ENCODE data around the gene LZTFL1.
"Not testable (repeated sequence)": the region's sequence is repeated elsewhere in the genome, so short reads cannot be mapped to it uniquely, and the experiment has no call there.

The LZTFL1 gene

GRCh38 chr3:45864760-45865519 is 23.0 kb upstream of the LZTFL1 start:
- DNase-seq: no peak

DNA sequence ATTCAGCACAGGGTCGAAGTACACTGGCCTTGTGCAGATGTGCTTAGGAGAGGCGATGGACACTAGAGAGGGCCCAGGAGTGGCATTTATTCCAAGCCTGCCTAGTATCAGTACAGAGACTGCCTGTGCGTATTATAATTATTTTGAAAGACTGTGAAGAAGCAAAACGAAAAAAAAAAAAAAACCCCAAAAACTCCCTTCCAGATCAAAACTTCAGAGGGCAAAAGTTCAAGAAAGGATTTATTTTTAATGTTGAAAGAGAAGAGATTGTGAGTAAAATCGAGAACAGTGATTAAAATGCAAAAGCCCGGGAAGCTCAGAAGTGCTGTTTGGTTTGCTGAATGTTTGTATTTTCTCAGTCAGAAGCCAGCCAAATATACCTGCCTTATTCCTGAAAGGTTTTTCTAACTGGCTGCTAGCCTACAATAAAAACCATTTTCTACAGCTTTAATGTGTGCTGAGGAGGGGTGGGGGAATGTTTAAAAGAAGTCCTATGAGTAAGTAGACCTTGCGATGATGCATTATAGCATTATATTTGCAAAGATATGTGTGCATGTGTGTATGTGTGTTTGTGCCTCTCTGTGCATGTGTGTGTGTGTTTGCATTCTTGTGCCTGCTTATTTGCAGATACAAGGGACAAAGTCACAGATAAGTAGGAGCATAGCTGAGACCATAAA is 19.3 kb upstream of the LZTFL1 start:
- no peak for DNase-seq

- DNase-seq: no peak
Observed at GRCh38 chr3:45860481-45860880, 18.6 kb upstream of the LZTFL1 start.

GRCh38 chr3:45858809-45859543 is 17.1 kb upstream of the LZTFL1 start:
- no peak for DNase-seq

GRCh38 chr3:45857024-45857423 is 15.1 kb upstream of the LZTFL1 start:
- DNase-seq: not testable (repeated sequence)

DNA sequence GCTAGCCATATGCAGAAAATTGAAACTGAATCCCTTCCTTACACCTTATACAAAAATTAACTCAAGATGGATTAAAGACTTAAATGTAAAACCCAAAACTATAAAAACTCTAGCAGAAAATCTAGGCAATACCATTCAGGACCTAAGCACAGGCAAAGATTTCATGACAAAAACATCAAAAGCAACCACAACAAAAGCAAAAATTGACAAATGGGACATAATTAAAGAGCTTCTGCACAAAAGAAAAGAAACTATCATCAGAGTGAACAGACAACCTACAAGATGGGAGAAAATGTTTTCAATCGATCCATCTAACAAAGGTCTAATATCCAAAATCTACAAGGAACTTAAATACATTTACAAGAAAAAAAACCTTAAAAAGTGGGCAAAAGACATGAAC is 14.4 kb upstream of the LZTFL1 start:
- not testable (repeated sequence) for DNase-seq

- DNase-seq: no peak
Observed at GRCh38 chr3:45852828-45853227, 10.9 kb upstream of the LZTFL1 start.

- DNase-seq: no peak
Observed at GRCh38 chr3:45848392-45848791, 6.5 kb upstream of the LZTFL1 start.

GRCh38 chr3:45844616-45845015 is 2.7 kb upstream of the LZTFL1 start:
- DNase-seq: no peak

DNA sequence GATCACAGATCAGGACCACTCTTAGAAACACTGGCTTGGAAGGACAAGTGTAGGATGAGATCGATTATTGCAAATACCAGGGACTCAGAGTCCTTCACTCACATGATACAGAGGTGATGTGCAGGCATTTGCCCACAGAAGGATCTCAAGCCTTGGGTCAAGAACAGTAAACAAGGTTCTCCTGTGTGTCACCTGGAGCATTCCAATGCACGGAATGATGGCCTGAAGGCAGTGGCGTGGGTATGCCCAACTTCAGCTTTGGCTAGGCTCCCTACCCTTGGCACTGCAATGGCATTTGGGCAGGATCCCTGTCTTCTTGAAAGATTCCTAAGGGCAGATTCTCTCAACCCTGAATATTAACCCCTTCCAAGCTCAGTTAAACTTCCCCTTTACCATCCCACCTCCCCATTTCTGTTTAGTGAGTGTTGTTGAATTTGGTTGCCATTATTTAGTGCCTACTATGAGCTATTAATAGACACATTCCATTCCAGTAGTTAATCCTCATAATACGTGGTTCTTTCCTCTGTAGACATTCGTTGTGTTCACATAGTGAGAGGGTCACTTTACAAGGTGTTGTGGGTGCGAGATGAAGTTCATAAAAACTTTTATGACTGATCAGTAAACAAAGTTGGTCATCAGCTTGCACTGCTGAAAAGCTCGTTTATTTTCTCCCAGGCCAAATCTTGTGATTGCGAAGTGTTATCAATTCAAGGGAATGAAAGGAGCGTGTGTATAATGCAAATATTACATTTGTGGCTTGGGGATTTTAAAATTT is 1.1 kb upstream of the LZTFL1 start:
- no peak for DNase-seq

GRCh38 chr3:45841420-45841756 is 531 bp downstream of the LZTFL1 start:
- peak; percentile 5 for DNase-seq

- DNase-seq: no peak
Observed at GRCh38 chr3:45838466-45838865, 3.5 kb downstream of the LZTFL1 start.

DNA sequence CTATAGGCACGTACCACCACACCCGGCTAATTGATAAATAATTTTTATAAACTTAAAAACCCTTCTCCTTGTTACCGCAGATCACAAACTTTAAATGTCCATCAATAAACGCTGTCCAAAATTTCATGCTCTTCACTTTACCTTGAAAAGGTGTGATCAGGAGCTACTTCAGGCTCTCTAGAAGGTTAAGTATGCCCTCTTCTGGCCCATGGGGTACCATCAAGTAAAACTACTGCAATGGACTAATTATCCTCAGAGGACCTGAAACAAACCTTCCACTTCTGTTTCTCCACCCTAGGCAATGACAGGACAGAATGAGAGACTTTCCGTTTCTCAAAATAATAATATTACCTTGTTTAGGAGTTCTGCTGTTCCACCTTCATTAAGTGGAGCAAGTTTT is 9.2 kb downstream of the LZTFL1 start:
- no peak for DNase-seq

- DNase-seq: no peak
Observed at GRCh38 chr3:45830121-45830520, 11.8 kb downstream of the LZTFL1 start.

DNA sequence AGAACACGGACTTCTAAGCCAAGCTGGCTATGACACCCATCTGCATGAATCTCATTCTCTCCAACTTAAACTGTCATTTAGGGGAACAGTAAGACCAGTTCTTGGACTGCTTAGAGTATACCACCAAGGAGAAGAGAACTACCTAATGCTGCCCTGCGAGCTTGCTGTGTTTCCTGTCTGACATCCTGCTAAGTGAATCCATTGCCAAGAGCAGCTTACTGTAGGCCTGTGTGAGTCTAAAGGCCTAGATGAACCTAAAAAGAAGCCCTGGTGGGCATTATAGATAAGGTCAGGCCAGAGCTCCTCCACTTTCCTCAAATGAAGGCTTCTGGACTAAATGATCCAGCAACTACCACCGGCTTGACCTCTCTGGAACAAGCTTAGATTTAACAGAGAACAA is 15.0 kb downstream of the LZTFL1 start:
- DNase-seq: no peak

- DNase-seq: no peak
Observed at GRCh38 chr3:45826321-45826720, 15.6 kb downstream of the LZTFL1 start.

DNA sequence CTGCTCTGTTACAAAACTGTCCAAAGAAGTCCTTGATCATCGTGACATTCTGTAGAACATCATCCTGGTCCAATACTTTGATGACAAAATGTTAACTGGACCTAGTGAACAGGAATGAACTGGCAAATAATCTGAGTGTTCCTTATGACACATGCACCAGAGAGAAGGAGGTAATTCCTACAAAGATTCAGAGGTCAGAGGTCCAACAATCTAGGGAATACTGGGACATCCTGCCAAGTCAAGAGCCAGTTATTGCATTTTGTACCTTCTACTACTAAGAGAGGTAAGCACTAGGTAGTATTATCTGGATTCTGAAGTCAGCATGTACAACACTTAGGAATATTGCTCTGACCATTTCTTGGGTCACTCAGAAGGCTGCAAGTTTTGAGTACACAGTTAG is 20.8 kb downstream of the LZTFL1 start:
- DNase-seq: no peak

GRCh38 chr3:45819543-45819942 is 22.4 kb downstream of the LZTFL1 start:
- peak; percentile 22 for DNase-seq

DNA sequence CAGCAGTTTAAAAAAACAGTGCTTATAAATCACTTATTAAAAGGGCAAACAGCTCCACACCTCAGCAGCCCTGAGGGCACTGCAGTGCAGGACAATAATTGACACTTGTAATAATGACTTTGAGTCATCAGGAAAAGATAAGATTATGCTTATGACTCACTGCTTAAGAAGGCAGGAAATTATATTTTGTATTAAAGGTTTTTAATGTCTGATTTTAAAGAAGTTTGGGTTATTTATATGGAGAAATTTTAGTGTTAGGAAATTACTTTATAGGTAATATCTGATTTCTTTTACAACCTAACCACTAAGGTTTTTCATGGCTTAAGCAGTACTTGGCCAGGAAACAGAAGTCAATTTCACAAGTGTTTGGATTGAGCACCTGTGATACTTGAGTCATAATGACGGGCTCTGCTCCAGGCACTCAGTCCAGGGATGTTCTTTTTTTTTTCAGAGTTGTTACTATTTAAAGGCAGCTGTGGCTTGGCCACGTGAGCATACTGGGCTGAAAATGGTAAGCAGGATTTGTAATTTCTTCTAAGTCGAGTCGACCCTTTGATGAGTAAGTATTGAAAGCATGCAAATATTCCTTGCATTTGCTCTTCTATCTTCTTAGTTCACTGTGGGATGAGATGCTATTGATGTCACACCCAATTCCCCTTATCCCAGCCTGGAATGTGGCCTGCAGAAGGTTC is 23.9 kb downstream of the LZTFL1 start:
- peak; percentile 95 for DNase-seq

DNA sequence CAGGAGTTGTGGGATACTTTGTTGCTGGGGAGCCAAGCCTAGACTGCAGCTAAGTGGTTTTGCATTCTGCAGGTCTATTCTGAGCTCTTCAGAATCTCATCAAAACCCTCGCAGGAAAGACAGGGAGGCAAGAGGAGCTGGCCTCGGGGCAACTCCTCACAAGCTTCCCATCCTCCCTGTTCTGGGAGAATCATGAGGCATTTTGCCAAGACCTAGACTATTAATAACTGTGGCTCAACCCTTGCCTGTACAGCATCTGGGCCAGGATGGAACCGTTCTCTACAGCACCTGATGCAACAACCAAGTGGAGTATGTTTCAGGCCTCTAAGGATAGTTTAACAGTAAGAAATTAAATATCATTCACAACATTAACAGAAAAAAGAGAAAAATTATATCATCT is 25.4 kb downstream of the LZTFL1 start:
- no peak for DNase-seq

DNA sequence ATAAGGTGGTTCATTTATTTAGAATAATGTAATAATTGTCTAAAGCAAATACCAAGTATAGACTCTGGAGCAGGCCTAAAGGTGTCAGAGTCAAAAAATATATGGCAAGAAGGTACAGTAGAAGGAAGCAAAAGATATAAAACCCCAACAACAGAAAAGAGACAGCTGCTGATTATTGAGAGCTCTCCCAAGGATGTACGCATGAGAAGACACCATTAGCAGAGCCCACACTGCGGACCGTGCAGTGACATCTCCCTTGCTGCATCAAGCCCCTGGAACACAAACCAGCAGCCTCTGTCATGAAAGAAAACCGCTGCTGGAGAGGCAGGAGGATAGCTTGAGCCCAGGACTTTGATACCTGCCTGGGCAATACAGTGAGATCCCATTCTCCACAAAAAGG is 27.6 kb downstream of the LZTFL1 start:
- no peak for DNase-seq

Data from fibroblast of skin of abdomen (primary cell).